GM23338 (cell line): ENCODE data around the gene GSTM1.

Experiments
- CTCF ChIP-seq, 2 experiments: fragments of 200-600 bp in 1 of 2; sonication (generic) in 1 of 2; conservative IDR thresholded peaks; 2 replicates each; pipeline versions ENCODE4 v1.5.1 to v1.6.1; 2016 to 2017; ENCODE audit warnings: antibody characterized with exemption in 2 of 2, low read depth in 2 of 2, mild to moderate bottlenecking in 2 of 2, moderate library complexity in 1 of 2
- POLR2AphosphoS5 ChIP-seq: IDR thresholded peaks from 2 replicates; pipeline ENCODE4 v1.6.1; 2016; ENCODE audit warnings: antibody characterized with exemption, low read depth

- no peak for TF ChIP-seq CTCF (conservative IDR thresholded peaks at IDR 0.05; ENCODE audit: low read depth in 2 of 2)
- no peak for TF ChIP-seq POLR2AphosphoS5
These were observed 45.8 kb upstream of the GSTM1 start for GRCh38 chr1:109641861-109642260.
